Vagina (tissue), 2 donors: ENCODE data around the gene FECH. TPM values are rescaled to one million over a fixed set of nuclear protein-coding genes. Genes with fewer than 3 reads are reported as not detected.

Experiments used
- DNase-seq, 2 donors: peaks; one replicate each; pipeline ENCODE4 v3.0.0-alpha.2; 2017; ENCODE audit errors: extremely low spot score in 2 of 2
- H3K27ac ChIP-seq: fragments of 200-600 bp; sonication (generic); one replicate; pipeline ENCODE4 v1.5.1; 2019
- H3K27me3 ChIP-seq: fragments of 200-600 bp; sonication (generic); one replicate; pipeline ENCODE4 v1.5.1; 2019
- H3K36me3 ChIP-seq, 2 donors: fragments of 200-600 bp; sonication (generic); one replicate each; pipeline ENCODE4 v1.5.1; 2017 to 2019
- H3K4me1 ChIP-seq: fragments of 200-600 bp; sonication (generic); one replicate; pipeline ENCODE4 v1.5.1; 2019
- H3K4me3 ChIP-seq, 2 donors: fragments of 200-600 bp; sonication (generic); 1 replicate in 1 of 2; 2 replicates in 1 of 2; pipeline ENCODE4 v1.5.1; 2016 to 2019
- H3K9me3 ChIP-seq: fragments of 200-600 bp; sonication (generic); one replicate; pipeline ENCODE4 v1.5.1; 2019
- POLR2A ChIP-seq, 2 donors: fragments of 450-650 bp; IDR thresholded peaks; one replicate each; pipeline ENCODE4 v1.6.1; 2017; ENCODE audit warnings: antibody characterized with exemption in 2 of 2, mild to moderate bottlenecking in 2 of 2, moderate library complexity in 2 of 2
- POLR2AphosphoS5 ChIP-seq, 2 donors: sonication (generic); formaldehyde crosslinking; IDR thresholded peaks; one replicate each; pipeline ENCODE4 v1.9.0; 2017; ENCODE audit warnings: antibody characterized with exemption in 2 of 2, mild to moderate bottlenecking in 2 of 2, low read depth in 1 of 2; ENCODE audit not compliant: insufficient read depth in 1 of 2
- intact Hi-C: fragments of 100-400 bp; cut with DNase I; formaldehyde crosslinking; loops from one replicate; pipeline ENCODE4 v1.15.1; 2023
- total RNA-seq: library from RNA; depleted of rRNA; stranded (reverse); fragments of >200 nt; gene quantifications from one replicate; pipeline ENCODE4 v1.2.3, GENCODE V29; 2016
- TF ChIP-seq, protein P1 (sequence below), 3 experiments: fragments of 450-650 bp in 2 of 3; fragments of 200-600 bp in 1 of 3; sonication (generic) in 1 of 3; IDR thresholded peaks; one replicate each; pipeline ENCODE4 v1.5.1; 2017 to 2019; ENCODE audit warnings: antibody characterized with exemption in 3 of 3, mild to moderate bottlenecking in 2 of 3, moderate library complexity in 2 of 3

The FECH gene
- total RNA-seq, 1 donor from 2014 or later: 44.7 TPM

- TF ChIP-seq, protein P1, sequence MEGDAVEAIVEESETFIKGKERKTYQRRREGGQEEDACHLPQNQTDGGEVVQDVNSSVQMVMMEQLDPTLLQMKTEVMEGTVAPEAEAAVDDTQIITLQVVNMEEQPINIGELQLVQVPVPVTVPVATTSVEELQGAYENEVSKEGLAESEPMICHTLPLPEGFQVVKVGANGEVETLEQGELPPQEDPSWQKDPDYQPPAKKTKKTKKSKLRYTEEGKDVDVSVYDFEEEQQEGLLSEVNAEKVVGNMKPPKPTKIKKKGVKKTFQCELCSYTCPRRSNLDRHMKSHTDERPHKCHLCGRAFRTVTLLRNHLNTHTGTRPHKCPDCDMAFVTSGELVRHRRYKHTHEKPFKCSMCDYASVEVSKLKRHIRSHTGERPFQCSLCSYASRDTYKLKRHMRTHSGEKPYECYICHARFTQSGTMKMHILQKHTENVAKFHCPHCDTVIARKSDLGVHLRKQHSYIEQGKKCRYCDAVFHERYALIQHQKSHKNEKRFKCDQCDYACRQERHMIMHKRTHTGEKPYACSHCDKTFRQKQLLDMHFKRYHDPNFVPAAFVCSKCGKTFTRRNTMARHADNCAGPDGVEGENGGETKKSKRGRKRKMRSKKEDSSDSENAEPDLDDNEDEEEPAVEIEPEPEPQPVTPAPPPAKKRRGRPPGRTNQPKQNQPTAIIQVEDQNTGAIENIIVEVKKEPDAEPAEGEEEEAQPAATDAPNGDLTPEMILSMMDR (IDR thresholded peaks at IDR 0.05): no peak
- TF ChIP-seq POLR2AphosphoS5 (IDR thresholded peaks at IDR 0.05; ENCODE audit: insufficient read depth in 1 of 2, low read depth in 1 of 2): no peak
- intact Hi-C loops: no loop called here
Observed at GRCh38 chr18:57542812-57543427, 43.6 kb downstream of the FECH start.

DNA sequence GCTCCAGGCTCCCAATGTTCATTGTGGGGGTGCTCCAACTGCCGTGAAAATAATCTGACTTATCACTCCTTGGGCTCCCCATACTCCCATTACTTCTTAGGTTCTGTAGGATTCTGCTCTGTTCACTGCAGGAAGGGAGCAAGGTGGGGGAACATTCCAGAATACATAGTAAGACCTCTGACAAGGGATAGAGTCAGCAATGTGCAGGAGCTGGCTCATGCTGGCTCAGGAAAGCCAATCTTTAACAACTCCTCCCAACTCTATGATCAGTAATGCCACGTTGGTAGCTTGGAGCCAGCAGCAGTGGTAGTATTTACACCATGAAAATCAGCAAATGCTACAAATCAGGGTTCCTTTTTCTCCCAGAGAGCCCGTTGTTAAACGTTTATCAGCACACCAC, 44.4 kb downstream of the FECH start:
- Histone ChIP-seq H3K27me3 (no peaks in the 10 kb centered on the region), H3K4me3 (no peak overlapping the region), H3K4me1 (no peaks in the 10 kb centered on the region), H3K27ac (no peak overlapping the region), H3K36me3 (no peaks in the 10 kb centered on the region), H3K9me3 (no peaks in the 10 kb centered on the region)
- intact Hi-C loops: no loop called here
- peak in 1 of 2 donors; percentile 44 for DNase-seq
- TF ChIP-seq POLR2AphosphoS5 (IDR thresholded peaks at IDR 0.05; ENCODE audit: insufficient read depth in 1 of 2, low read depth in 1 of 2): no peak
- TF ChIP-seq, protein P1 (IDR thresholded peaks at IDR 0.05): no peak

More at GRCh38 chr18:57542812-57543427, 43.6 kb downstream of the FECH start:
- H3K9me3 ChIP-seq: no peaks in the 10 kb centered on the region
- DNase-seq: peak in 1 of 2 donors; percentile 67
- no peaks in the 10 kb centered on the region for H3K36me3 ChIP-seq
- no peaks in the 10 kb centered on the region for H3K27me3 ChIP-seq
- no peaks in the 10 kb centered on the region for H3K4me1 ChIP-seq
- H3K27ac ChIP-seq: no peak overlapping the region
- H3K4me3 ChIP-seq: no peak overlapping the region

GRCh38 chr18:57539702-57540101, 46.8 kb downstream of the FECH start:
- Histone ChIP-seq H3K27ac (no peak overlapping the region), H3K4me3 (no peak overlapping the region), H3K27me3 (no peaks in the 10 kb centered on the region), H3K4me1 (no peaks in the 10 kb centered on the region), H3K36me3 (no peaks in the 10 kb centered on the region), H3K9me3 (no peaks in the 10 kb centered on the region)
- TF ChIP-seq POLR2AphosphoS5 (IDR thresholded peaks at IDR 0.05; ENCODE audit: insufficient read depth in 1 of 2, low read depth in 1 of 2) (no peak), POLR2A (IDR thresholded peaks at IDR 0.05) (no peak)
- TF ChIP-seq, protein P1 (IDR thresholded peaks at IDR 0.05): no peak
- peak in 1 of 2 donors; percentile 52 for DNase-seq
- intact Hi-C loops: no loop called here

GRCh38 chr18:57538614-57539013, 47.9 kb downstream of the FECH start:
- TF ChIP-seq POLR2AphosphoS5 (IDR thresholded peaks at IDR 0.05; ENCODE audit: insufficient read depth in 1 of 2, low read depth in 1 of 2) (no peak), POLR2A (IDR thresholded peaks at IDR 0.05) (no peak)
- TF ChIP-seq, protein P1 (IDR thresholded peaks at IDR 0.05): no peak
- H3K27ac ChIP-seq: no peak overlapping the region
- H3K27me3 ChIP-seq: no peaks in the 10 kb centered on the region
- no peaks in the 10 kb centered on the region for H3K36me3 ChIP-seq
- no peaks in the 10 kb centered on the region for H3K9me3 ChIP-seq
- intact Hi-C loops: no loop called here
- peaks cover 7% of the 10 kb centered on the region for H3K4me1 ChIP-seq
- DNase-seq: peak in 1 of 2 donors; percentile 25
- H3K4me3 ChIP-seq: no peak overlapping the region

- H3K9me3 ChIP-seq: no peaks in the 10 kb centered on the region
- no peak overlapping the region for H3K4me3 ChIP-seq
- no peak for TF ChIP-seq POLR2AphosphoS5 (IDR thresholded peaks at IDR 0.05; ENCODE audit: insufficient read depth in 1 of 2, low read depth in 1 of 2)
- DNase-seq: peak in 1 of 2 donors; percentile 54
- no peak overlapping the region for H3K27ac ChIP-seq
- intact Hi-C loops: no loop called here
- no peaks in the 10 kb centered on the region for H3K27me3 ChIP-seq
- H3K36me3 ChIP-seq: no peaks in the 10 kb centered on the region
- H3K4me1 ChIP-seq: peaks cover 13% of the 10 kb centered on the region
Observed at GRCh38 chr18:57534511-57534909, 52.0 kb downstream of the FECH start.
